ENCODE results near the gene HUWE1. TPM values are rescaled to one million over a fixed set of nuclear protein-coding genes. Genes with fewer than 3 reads are reported as not detected.

HUWE1 gene
- total RNA-seq, 4 donors from 2014 or later: 76.6 to 112 (median 101) TPM

DNA sequence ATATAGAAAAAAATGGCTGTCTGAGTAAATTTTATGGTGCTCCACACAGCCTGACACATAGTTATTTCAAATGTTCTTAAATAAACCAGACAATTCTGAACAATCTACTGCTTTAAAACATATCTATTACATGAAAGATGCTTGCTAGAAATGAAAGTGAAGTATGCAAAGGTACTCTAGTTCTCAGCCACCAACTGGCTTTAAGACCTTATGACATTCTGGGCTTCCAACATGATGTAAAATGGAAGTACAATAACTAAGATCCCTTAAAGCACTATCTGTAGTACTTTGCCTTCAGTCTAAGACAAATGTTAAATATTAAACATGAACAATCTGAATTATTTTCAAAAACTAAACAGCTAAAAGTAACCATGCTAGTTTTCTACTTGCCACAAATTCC, 17.3 kb downstream of the HUWE1 start:
- intact Hi-C loops (cut with DNase I): no loop called here
- Histone ChIP-seq H3K4me1 (peaks cover 0 to 7% (median 4%) of the 10 kb centered on the region in 3 donors), H3K36me3 (peaks cover 0 to 70% (median 0%) of the 10 kb centered on the region in 3 donors), H3K4me3 (no peak overlapping the region), H3K9me3 (no peaks in the 10 kb centered on the region), H3K27ac (no peak overlapping the region), H3K27me3 (no peaks in the 10 kb centered on the region)
- TF ChIP-seq POLR2A (IDR thresholded peaks at IDR 0.05): no peak
- TF ChIP-seq, protein P1, sequence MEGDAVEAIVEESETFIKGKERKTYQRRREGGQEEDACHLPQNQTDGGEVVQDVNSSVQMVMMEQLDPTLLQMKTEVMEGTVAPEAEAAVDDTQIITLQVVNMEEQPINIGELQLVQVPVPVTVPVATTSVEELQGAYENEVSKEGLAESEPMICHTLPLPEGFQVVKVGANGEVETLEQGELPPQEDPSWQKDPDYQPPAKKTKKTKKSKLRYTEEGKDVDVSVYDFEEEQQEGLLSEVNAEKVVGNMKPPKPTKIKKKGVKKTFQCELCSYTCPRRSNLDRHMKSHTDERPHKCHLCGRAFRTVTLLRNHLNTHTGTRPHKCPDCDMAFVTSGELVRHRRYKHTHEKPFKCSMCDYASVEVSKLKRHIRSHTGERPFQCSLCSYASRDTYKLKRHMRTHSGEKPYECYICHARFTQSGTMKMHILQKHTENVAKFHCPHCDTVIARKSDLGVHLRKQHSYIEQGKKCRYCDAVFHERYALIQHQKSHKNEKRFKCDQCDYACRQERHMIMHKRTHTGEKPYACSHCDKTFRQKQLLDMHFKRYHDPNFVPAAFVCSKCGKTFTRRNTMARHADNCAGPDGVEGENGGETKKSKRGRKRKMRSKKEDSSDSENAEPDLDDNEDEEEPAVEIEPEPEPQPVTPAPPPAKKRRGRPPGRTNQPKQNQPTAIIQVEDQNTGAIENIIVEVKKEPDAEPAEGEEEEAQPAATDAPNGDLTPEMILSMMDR (IDR thresholded peaks at IDR 0.05): no peak
- DNase-seq: no peak

DNA sequence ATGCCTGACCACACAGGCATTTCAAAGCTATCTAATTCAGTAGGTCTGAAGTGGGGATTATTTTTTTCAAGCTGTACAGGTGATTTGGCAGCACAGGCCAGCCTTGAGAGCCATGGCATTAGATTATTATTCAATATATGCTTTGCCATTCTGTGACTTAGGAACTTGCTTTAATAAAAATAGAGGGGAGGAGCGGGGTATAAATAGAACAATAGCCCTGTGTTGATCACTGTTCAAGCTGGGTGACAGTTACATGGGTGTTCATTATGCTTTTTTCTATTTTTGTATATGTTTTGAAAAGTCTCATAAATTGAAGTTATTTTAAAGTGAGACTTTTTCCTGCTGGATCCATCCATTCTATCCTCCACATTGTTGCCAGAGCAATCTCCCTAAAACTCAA, 20.3 kb downstream of the HUWE1 start:
- no peaks in the 10 kb centered on the region for H3K27me3 ChIP-seq
- no peak for DNase-seq
- intact Hi-C loops (cut with DNase I): no loop called here
- H3K4me1 ChIP-seq: peaks cover 0 to 4% (median 4%) of the 10 kb centered on the region in 3 donors
- no peaks in the 10 kb centered on the region for H3K9me3 ChIP-seq
- H3K36me3 ChIP-seq: peaks cover 0 to 59% (median 0%) of the 10 kb centered on the region in 3 donors
- TF ChIP-seq, protein P1 (IDR thresholded peaks at IDR 0.05): no peak
- TF ChIP-seq POLR2A (IDR thresholded peaks at IDR 0.05): no peak
- no peak overlapping the region for H3K27ac ChIP-seq
- no peak overlapping the region for H3K4me3 ChIP-seq
- 85 to 100% methylated on average over 1 of the region's 1 CpG for WGBS, 2 donors

DNA sequence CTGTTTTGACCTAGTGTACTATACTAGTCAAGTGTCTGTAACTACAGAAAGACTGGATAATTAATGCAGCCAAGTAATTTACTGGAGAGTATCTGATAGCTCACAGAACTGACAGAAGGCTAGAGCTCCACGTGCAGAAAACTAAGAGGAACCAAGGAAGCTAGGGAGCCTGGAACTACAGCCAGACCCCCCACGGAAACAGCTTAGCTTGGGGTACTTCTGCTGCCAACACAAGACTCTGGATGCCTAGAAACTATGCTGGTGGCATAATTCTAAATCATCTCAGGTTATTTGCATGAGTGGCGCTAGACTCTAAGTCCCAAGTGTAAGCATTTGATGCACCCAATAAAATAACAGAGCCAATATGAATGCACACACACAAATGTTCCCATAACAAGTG, 26.5 kb downstream of the HUWE1 start:
- H3K27ac ChIP-seq: no peak overlapping the region
- no peak for DNase-seq
- WGBS, 2 donors: 66 to 88% methylated on average over 3 of the region's 3 CpGs
- H3K4me3 ChIP-seq: no peak overlapping the region
- peaks cover 0 to 23% (median 0%) of the 10 kb centered on the region in 3 donors for H3K36me3 ChIP-seq
- intact Hi-C loops (cut with DNase I): no loop called here
- no peaks in the 10 kb centered on the region for H3K27me3 ChIP-seq
- TF ChIP-seq POLR2A (IDR thresholded peaks at IDR 0.05): no peak
- TF ChIP-seq, protein P1 (IDR thresholded peaks at IDR 0.05): no peak
- H3K4me1 ChIP-seq: peaks cover 0 to 7% (median 0%) of the 10 kb centered on the region in 3 donors
- H3K9me3 ChIP-seq: no peaks in the 10 kb centered on the region

DNA sequence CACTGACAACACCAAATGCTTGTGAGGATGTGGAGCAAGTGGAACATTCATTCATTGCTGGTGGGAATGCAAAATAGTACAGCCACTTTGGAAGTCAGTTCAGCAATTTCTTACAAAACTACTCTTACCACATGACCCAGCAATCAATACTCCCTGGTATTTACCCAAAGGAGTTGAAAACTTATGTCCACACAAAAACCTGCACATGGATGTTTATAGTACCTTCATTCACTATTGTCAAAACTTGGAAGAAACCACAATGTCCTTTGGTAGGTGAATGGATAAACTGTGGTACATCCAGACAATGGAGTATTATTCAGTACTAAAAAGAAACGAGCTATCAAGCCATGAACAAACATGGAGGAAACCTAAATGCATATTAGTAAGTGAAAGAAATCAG, 27.5 kb downstream of the HUWE1 start:
- Histone ChIP-seq H3K27me3 (no peaks in the 10 kb centered on the region), H3K36me3 (peaks cover 0 to 17% (median 0%) of the 10 kb centered on the region in 3 donors), H3K9me3 (no peaks in the 10 kb centered on the region), H3K4me1 (peaks cover 0 to 11% (median 0%) of the 10 kb centered on the region in 3 donors), H3K4me3 (no peak overlapping the region), H3K27ac (no peak overlapping the region)
- intact Hi-C loops (cut with DNase I): no loop called here
- no peak for DNase-seq
- WGBS, 2 donors: 53 to 75% methylated on average over 1 of the region's 1 CpG
- no peak for TF ChIP-seq POLR2A (IDR thresholded peaks at IDR 0.05)
- TF ChIP-seq, protein P1 (IDR thresholded peaks at IDR 0.05): no peak

DNA sequence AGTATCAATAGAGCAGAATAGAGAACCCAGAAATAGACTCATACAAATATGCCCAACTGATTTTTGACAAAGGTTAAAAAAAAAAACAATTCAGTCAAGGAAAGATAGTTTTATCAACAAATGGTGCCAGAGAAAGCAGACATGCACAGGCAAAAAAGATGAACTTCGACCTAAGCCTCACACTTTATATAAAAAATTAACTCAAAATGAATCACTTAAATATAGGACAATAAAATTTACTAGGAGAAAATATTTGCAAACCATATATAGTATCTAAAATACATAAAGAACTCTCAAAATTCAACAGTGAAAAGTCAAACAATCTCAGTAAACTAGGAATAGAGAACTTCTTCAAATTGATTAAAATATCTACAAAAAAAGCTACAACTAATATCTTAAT, 29.7 kb downstream of the HUWE1 start:
- Histone ChIP-seq H3K36me3 (peaks cover 0 to 24% (median 0%) of the 10 kb centered on the region in 3 donors), H3K4me1 (peaks cover 0 to 8% (median 0%) of the 10 kb centered on the region in 3 donors), H3K27ac (no peak overlapping the region), H3K4me3 (no peak overlapping the region), H3K27me3 (no peaks in the 10 kb centered on the region), H3K9me3 (no peaks in the 10 kb centered on the region)
- 43 to 58% methylated on average over 1 of the region's 1 CpG for WGBS, 2 donors
- intact Hi-C loops (cut with DNase I): no loop called here
- no peak for TF ChIP-seq POLR2A (IDR thresholded peaks at IDR 0.05)
- TF ChIP-seq, protein P1 (IDR thresholded peaks at IDR 0.05): no peak
- no peak for DNase-seq
